Measurements from ENCODE around the gene LGALSL.

GRCh38 chr2:64448041-64448426, 5.9 kb upstream of the LGALSL start:
- no peak for TF ChIP-seq CTCF (conservative IDR thresholded peaks at IDR 0.05; ENCODE audit: low read length)
- no peak for TF ChIP-seq EZH2phosphoT487 (IDR thresholded peaks at IDR 0.05; ENCODE audit: borderline replicate concordance)

Data from Loucy (cell line).